GM18867 (cell line): Measurements from ENCODE around the gene HAO2.
"Not testable (repeated sequence)": the region's sequence is repeated elsewhere in the genome, so short reads cannot be mapped to it uniquely, and the experiment has no call there.

Experiments used
- ATAC-seq: cut with Tn5 transposase; IDR thresholded peaks from one replicate; pipeline ENCODE4 v1.9.1; 2021; ENCODE audit warnings: mild to moderate bottlenecking, moderate library complexity; ENCODE audit not compliant: unreplicated experiment

The HAO2 gene

DNA sequence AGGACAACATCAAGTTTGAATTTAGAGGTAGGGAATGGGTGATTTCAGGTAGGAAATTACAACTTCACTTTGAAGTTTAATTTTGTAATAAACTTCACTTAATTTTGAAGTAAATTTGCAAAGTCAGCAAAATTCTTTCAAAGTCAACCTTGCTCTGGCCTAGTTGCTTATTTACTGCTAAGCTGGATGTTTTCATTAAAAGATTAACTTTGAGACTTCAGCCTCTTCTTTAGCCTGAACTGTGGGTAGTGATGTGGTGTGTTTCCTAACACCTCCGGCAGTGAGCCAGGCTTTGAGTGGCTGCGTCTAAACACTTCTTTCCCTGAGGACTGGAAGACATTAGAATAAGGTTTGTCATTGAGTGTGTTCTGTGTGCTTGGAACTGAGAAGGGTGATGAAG, at the start of gene HAO2:
HAO2 (plus strand) TSS at position 232 of the 400 bp plus-strand sequence. CDS start 12,301 bp downstream, outside the sequence.
- ATAC-seq: no peak

DNA sequence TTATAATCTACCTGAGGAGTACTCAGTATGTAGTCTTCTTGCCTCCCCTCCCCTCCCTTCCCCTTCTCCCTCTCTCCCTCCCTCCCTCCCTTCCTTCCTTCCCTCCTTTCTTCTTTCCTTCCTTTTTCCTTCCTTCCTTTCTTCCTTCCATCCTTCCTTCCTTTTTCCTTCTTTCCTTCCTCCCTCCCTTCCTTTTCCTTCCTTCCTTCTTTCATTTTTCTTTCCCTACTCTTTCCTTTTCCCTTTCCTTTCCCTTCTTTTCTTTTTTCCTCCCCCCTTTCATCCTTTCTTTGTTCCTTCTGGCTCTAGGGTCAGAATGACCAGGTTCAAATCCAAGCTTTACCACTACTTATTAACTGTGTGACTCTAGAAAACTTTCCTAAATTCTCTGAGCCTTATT, 48.5 kb upstream of the HAO2 start:
- ATAC-seq: no peak

DNA sequence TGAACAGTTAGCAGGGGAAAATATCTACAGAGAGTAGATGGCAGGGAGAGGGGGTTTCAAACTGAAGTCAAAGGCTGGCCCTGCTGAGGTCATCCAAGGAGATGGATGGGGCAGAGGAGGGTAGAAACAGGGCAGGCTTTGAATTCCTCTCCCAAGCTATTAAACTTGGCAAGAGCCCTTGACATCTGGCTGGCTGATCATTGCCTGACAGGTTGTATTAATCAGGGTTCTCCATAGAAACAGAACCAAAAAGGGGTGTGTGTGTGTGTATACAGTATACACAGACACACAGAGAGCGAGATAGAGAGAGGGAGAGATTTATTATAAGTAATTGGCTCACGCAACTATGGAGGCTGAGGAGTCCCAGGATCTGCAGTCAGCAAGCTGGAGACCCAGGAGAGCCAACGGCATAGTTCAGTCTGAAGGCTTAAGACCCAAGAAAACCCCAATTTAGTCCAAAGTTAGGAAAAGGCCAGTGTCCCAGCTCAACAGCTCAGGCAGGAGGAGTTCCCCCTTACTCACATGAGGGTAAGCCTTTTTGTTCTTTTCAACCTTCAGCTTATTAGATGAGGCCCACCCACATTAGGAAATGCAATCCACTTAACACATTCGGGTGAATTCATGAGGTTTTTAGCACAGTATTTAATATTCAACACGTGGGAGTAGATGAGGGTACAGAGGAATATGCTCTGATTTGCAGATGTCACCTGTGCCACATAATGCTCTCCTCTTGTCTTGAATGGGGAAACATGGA, 46.7 kb upstream of the HAO2 start:
- no peak for ATAC-seq

DNA sequence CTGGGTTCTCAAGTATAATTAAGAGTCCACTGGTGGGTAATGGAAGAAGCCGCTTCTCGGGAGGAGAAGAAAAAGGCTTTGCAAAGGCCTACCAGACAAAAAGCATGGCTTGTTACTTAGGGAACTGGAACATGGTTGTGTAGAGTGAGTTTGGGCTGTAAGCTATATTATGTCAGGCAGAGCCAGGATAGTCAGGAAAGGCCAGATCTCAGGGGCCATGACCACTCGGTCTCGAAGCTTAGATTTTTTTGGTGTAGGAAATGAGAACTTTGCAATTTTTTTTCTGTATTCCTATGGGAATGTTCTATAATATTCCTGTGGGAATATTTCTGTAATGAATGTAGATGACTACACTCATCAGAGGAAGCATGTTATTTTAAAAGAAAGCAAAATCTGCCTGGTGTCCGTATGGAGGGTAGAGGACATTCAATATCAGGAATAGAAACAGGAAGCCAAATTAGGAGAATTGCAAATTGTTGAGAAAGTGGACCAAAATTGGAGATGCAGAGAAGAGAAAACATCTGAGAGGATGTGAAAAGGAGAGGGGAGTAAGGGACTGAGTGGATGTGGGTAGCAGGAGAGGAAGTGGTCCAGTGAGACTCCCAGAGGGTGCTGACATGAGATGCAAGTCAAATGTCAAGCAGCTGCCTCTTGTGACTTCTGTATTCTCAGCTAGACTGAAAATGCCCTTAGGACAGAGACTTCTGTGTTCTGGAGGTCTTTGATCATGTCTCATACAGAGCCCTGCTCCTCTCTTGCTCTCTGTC, 45.2 kb upstream of the HAO2 start:
- ATAC-seq: peak; percentile 88

DNA sequence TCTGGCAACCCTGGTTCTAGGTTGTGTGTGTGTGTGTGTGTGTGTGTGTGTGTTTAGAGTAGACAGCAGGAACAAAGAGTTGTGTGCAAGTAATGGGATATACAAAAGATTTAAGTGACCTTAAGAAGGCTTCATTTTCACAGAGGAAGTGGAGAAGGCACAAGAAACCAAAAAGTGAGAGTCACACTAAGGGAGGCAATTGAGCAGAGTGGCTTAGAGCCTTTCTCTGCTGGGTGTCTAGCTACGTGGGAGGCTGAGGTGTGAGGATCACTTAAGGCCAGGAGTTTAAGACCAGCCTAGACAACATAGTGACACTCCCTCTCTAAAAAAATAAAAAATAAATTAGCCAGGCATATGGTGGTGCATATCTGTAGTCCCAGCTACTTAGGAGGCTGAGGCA, 44.4 kb upstream of the HAO2 start:
- peak; percentile 49 for ATAC-seq

DNA sequence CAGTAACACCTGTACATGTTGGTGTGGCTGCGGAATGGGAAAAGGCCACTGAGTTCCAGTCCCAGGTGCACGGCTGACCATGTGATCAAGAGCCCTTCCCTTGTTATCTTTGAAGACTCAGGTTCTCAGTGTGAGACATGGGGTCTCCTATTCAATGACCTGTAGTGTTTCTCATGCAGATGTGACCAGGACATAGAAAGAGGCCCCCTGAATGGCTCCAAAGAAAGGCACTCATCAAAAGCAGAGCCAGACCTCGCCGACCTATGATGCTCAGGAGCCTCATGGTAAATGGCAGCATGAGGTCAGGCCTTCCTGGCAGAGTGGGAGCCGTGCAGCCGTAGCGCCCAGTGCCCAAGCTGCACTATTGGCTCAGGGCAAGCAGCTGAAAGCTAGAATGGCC, 42.3 kb upstream of the HAO2 start:
- no peak for ATAC-seq

DNA sequence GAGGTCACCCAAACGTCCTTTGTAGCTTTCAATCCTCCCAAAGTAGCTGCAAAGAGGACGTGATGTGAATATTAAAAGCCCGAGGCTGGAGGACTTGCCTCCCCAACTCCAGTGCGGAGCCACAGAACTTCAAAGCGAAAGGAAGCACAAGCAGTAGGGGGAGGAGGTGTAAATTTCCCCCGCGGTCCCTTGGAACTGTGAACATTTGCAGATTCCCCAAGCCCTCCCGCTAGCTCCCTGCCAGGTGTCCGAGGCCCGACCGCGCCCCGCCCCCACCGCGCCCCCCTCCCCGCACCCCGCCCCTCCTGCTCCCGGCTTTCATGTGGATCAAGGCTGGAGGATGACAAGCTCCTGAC, 41.5 kb upstream of the HAO2 start:
- no peak for ATAC-seq

DNA sequence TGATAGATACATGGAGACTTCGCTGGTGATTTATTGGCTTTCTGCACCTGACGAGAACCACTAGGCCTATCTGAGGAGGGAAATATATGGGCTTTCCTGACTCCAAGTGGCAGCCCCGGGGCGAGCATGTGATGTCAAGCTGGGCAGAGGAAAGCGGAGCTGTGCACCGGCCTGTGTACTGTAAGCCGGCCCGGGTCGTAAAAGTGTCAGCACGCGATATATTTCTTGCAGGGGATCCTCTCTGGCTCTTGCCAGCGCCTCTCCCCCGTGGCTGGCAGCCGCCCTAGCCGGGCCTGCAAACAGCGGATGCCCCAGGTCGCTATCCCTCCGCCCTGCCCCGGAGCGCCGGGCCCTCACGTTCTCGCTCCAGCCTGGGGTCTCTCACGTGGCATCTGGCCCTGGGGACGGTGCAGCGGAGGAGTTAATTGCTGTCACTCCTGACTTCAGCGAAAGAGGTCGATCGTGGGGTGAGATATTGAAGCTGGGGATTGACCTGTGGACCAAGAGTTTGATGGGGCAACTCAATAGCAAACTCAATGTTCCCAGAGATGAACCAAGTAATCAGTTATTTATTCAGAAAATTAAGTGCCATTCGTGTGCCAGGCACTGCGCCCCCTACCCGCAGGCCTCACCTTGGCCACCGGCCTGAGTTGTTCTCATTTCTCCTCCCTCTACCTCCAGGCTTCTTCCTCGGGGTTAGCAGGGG, 41.0 kb upstream of the HAO2 start:
- ATAC-seq: no peak

DNA sequence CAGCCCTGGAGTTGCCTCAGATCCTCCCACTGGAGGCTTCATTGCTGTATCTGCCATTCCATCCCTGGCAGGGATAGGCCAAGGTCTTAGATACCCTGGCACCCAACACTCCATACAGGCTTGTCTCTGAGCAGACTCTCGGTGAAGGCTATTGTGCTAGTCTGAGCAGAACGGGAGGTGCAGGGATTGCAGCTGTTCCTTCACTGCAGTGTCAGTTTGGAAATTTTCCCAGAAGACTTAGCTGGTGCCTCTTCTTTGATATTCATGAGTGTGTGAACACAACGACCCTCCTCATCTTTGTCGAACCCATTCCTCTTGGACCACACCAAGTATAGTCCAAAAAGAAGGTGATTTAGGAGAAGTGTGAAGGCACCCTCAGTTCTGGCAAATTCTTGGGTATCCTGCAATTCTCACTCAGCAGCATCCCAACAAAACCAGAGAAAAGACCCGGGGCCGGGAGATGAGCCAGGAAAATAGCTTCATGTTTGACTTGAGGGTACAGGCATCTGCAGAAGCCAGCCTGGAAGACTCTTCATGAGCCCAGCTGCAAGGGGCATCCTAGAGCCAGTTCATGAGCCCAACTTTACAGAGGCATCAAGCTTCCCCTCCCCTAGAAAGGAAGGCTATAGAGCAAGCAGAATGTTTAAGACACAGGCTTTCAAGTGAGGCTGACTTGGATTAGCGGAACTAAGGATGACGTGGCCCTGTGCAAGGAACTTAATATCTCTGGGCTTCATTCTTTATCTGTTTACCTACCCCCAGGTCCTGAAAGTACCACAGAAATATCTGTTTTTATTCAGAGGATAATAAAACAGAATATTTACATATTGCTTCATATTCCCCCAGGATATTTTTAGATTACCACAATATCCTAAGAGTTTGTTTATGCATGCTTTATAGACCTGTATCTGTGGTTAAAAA, 38.8 kb upstream of the HAO2 start:
- no peak for ATAC-seq

DNA sequence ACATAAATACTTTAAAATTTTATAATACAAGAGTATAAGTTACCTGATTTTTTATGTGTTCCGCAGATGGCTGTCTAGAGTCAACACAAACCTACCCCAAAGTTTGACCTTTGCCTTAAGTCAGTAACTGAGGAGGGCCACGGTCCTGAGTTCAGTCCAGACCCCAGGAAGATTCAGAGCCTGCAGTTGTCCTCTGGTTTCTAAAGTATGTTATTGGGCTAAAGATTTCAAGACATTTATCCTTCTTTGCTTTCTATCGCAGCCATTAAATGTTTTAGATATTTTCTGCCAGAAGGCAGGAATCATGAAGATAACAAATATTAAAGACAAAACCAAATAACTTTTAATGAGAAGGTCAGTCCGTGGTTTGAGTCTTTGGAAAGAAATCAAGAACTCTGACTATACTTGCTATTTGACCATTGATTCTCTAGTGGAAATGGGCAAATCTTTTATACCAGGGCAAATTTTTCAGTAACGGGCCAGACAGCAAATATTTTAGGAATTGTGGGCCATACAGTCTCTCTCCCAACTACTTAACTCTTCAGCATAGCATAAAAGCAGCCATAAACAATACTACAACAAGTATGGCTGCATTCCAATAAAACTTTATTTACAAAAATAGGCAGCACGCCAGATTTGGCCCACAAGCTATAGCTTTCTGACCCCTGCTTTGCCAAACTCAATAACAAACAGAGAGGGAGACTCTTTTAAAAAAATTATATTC, 38.0 kb upstream of the HAO2 start:
- ATAC-seq: no peak

DNA sequence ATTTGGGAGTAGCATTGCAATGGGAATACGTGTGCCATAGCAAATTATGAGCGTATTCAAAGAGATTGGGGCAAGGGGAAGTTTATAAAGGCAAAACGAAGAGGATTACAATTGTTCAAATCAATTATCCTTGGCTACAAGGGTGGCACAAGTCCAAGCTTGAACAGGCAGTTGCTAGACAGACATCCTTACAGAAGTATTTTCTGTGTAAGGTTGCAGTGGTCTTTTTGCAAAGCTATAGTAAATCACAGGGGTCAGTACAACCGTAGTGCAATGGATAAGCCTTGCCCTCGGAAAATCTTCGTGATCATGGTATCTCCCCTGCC, 37.4 kb upstream of the HAO2 start:
- ATAC-seq: no peak

DNA sequence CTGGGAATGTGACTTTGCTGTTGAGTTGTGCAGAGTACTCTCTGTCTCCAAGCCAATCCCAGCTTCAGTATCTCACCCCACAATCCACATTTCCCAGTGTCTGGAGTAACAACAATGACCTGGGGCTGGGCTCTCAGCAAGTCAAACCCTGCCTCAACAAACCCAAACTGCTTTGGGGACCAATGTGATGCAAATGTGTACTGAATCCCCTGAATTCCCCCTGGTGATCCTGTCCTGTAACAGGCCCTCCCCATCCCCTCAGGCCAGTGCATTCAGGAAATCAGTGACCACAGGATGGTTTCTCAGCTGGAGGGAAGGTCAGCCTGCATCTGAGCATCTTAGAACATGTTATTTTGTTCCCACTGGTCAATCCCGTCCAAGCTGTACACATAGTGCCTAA, 36.7 kb upstream of the HAO2 start:
- no peak for ATAC-seq

DNA sequence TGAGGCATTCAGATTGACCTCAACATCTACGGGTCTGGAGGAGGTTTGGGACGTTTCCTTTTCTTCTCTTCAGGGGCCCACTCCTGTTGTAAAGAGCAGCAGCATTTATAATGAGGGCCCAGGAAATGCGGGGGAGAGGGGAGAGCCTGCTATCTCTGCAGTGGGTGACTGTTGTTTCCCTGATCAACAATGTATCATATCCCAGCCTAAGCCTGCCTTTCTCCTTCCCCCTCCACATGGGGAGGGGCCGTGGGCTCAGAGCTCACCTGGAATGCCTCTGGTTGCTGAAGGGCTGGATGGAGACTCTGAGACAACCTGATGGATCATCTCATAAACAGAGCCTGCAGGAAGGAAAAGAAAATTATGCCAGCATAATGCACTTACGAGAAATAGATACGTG, 36.0 kb upstream of the HAO2 start:
- ATAC-seq: no peak

DNA sequence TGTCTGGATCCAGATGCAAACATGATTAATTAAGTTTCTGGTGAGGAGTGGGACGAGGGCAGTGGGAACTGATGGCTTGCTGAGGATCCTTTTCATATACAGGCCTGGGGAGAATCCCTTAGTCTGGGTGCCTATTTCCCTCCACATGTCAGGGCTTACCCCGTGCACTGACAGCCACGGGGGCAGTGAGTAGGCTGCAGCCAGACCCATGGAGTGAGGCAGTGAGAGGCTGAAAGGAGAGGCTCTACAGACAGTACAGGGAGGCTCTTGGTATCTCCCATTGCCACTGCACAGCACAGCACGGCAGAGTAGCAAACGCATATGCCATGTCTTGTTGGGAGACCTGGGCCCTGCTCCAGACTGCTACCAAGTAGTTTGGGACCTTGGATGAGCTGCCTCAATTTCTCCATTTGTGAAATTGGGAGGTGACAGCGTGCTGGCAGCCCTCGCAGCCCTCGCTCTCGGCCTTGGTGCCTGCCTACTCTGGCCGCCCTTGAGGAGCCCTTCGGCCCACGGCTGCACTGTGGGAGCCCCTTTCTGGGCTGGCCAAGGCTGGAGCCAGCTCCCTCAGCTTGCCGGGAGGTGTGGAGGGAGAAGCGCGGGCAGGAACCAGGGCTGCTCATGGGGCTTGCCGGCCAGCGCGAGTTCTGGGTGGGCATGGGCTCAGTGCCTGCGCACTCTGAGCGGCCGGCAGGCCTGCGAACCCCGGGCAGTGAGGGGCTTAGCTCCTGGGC, 35.3 kb upstream of the HAO2 start:
- no peak for ATAC-seq

DNA sequence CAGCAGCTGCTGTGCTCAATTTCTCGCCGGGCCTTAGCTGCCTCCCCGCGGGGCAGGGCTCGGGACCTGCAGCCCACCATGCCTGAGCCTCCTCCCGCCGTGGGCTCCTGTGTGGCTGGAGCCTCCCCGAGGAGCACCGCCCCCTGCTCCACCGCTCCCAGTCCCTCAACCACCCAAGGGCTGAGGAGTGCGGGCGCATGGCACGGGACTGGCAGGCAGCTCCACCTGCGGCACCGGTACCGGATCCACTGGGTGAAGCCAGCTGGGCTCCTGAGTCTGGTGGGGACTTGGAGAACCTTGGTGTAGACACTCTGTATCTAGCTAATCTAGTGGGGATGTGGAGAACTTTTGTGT, 34.7 kb upstream of the HAO2 start:
- ATAC-seq: not testable (repeated sequence)

DNA sequence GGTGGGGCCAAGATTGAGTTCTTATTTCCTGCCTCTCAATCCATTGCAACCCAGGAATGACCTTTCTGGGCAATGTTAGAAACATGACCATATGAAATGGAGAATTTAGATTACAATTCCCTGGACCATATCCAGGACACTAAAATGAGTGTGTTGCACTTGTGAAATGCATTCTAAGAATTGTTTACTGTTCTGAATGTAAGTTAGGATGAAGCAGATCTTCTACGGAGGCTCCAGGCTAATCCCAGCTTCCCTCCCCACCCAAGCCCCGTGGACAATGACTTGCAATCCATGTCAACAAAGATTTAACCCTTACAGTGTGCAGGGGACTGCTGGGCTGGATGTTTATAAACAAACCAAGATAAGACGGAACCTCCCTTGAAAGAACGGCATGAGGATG, 31.7 kb upstream of the HAO2 start:
- ATAC-seq: no peak

DNA sequence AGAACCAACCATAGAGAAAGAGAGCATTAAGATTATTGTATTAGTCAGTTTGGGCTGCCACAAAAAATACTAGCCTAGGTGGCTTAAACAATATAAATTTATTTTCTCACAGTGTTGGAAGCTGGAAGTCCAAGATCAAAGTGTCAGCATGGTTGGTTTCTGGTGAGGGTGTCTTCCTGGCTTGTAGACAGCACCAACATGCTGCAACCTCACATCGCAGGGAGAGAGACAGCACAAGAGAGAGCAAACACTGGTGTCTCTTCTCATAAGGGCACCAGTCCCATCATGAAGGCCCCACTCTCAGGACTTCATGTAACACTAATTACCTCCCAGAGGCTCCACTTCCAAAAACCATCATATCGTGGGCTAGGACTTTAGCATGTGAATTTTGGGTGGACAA, 30.6 kb upstream of the HAO2 start:
- no peak for ATAC-seq

DNA sequence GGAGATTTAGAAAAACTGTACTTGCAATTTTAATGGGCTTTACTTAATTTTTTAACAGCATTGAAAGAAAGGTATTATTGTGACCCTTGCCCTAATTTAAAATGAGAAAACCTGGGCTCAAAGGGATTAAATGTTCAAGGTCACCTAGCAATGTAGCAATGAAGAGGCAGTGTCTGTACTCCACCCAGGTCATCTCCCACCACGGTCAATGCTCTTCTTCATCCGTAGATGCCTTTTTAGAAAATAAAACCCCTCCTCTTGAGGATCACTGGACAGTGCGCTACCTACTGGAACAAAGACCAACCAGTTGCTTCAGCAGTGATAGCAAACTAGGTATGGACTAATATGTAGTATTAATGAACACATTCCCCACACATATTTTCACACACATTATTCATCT, 29.8 kb upstream of the HAO2 start:
- no peak for ATAC-seq

DNA sequence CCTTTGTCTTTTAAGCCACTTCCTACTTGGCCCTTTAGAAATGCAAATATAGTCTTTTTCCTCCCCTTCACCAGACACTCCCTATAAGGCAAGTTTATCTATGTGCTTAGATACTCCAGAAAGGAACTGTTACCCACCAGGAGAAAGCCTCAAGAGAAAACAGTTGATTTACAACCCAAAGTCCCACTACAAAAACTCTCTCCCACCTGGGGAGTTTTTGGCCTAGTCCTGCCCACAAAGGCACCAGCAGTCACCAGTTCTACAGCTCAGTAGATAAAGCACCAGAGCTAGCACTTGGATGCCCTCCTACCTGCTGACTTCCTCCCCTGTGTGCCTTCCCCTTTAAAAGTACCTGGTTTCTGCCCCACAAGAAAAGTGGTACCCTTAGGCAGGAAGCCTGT, 27.7 kb upstream of the HAO2 start:
- ATAC-seq: no peak
